ENCODE results near the gene SORCS2. TPM values are rescaled to one million over a fixed set of nuclear protein-coding genes. Genes with fewer than 3 reads are reported as not detected.

The SORCS2 gene
- total RNA-seq, 1 donor from 2014 or later = 7.1 TPM

GRCh38 chr4:7661066-7661748 is 468.9 kb downstream of the SORCS2 start:
- Mint-ChIP-seq H3K4me3 (no peak overlapping the region), H3K27me3 (ENCODE audit: low read depth) (peaks cover 7% of the 10 kb centered on the region)
- TF ChIP-seq, protein P1, sequence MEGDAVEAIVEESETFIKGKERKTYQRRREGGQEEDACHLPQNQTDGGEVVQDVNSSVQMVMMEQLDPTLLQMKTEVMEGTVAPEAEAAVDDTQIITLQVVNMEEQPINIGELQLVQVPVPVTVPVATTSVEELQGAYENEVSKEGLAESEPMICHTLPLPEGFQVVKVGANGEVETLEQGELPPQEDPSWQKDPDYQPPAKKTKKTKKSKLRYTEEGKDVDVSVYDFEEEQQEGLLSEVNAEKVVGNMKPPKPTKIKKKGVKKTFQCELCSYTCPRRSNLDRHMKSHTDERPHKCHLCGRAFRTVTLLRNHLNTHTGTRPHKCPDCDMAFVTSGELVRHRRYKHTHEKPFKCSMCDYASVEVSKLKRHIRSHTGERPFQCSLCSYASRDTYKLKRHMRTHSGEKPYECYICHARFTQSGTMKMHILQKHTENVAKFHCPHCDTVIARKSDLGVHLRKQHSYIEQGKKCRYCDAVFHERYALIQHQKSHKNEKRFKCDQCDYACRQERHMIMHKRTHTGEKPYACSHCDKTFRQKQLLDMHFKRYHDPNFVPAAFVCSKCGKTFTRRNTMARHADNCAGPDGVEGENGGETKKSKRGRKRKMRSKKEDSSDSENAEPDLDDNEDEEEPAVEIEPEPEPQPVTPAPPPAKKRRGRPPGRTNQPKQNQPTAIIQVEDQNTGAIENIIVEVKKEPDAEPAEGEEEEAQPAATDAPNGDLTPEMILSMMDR (IDR thresholded peaks at IDR 0.05; ENCODE audit: unreplicated experiment) = no peak

GRCh38 chr4:7661846-7662506 is 469.6 kb downstream of the SORCS2 start:
- Mint-ChIP-seq H3K4me3 (no peak overlapping the region), H3K4me1 (no peaks in the 10 kb centered on the region), H3K27me3 (ENCODE audit: low read depth) (peaks cover 7% of the 10 kb centered on the region), H3K36me3 (no peaks in the 10 kb centered on the region), H3K9me3 (no peaks in the 10 kb centered on the region), H3K27ac (no peak overlapping the region)
- TF ChIP-seq, protein P1 (IDR thresholded peaks at IDR 0.05; ENCODE audit: unreplicated experiment) = no peak
- DNase-seq (ENCODE audit: low spot score in 2 of 2, unreplicated experiment in 2 of 2) = no peak

More at GRCh38 chr4:7661066-7661748, 468.9 kb downstream of the SORCS2 start:
- Mint-ChIP-seq H3K9me3 (no peaks in the 10 kb centered on the region), H3K36me3 (no peaks in the 10 kb centered on the region), H3K27ac (no peak overlapping the region), H3K4me1 (no peaks in the 10 kb centered on the region)
- DNase-seq (ENCODE audit: low spot score in 2 of 2, unreplicated experiment in 2 of 2) = no peak

DNA sequence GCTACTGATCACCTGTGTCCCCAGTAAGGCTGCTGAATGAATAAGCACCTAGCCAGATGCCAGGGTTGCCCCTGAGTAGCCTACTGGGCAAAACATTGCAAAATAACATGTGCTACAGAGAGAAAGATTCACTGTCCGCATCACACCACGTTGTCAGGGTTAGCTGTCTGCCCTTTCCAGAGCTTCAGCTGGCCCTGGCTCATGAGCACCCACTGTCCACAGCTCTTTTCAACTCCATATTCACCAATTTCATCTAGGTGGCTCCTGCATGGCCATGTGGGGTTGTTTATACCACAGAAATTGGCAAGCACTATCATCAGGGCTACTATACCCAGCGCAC is 470.1 kb downstream of the SORCS2 start:
- Mint-ChIP-seq H3K27me3 (ENCODE audit: low read depth) (peaks cover 7% of the 10 kb centered on the region), H3K36me3 (no peaks in the 10 kb centered on the region), H3K9me3 (no peaks in the 10 kb centered on the region), H3K27ac (no peak overlapping the region), H3K4me3 (no peak overlapping the region), H3K4me1 (no peaks in the 10 kb centered on the region)
- TF ChIP-seq, protein P1 (IDR thresholded peaks at IDR 0.05; ENCODE audit: unreplicated experiment) = no peak
- no peak for DNase-seq (ENCODE audit: low spot score in 2 of 2, unreplicated experiment in 2 of 2)

DNA sequence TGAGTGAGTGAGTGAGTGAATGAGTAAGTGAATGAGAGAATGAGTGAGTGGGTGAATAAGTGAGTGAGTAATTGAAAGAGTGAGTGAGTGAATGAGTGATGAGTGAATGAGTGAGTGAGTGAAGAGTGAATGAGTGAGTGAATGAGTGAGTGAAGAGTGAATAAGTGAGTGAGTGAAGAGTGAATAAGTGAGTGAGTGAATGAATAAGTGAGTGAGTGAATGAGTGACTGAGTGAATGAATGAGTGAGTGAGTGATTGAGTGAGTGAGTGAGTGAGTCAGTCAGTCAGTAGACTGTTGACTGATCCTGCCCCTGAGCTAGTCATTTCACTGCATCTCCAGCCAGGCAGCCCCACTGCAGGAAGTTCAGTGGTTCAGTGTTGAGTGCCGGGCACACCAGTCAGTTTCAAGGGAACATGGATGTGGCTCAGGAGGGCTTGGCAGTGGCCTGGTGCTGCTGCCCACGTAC is 470.8 kb downstream of the SORCS2 start:
- H3K36me3 Mint-ChIP-seq = no peaks in the 10 kb centered on the region
- peaks cover 7% of the 10 kb centered on the region for H3K27me3 Mint-ChIP-seq (ENCODE audit: low read depth)
- H3K9me3 Mint-ChIP-seq = no peaks in the 10 kb centered on the region
- H3K27ac Mint-ChIP-seq = no peak overlapping the region
- TF ChIP-seq, protein P1 (IDR thresholded peaks at IDR 0.05; ENCODE audit: unreplicated experiment) = no peak
- no peak for DNase-seq (ENCODE audit: low spot score in 2 of 2, unreplicated experiment in 2 of 2)
- no peaks in the 10 kb centered on the region for H3K4me1 Mint-ChIP-seq
- no peak overlapping the region for H3K4me3 Mint-ChIP-seq

DNA sequence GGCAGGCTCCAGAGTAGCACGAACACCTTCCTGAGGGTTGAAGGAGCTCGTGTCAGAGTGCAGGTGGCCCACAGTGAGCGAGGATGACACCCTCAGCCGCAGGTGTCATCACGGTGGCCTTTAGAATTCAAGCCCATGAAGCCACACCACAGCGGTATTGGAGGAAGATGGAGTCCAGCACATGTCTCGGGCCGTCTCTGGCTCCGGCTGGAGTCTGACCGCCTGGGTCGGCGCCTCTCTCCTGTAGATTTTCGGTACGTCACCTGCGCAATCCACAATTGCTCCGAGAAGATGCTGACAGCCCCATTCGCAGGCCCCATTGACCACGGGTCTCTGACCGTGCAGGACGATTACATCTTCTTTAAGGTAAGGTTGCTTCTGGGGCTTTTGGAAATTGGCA is 471.8 kb downstream of the SORCS2 start:
- no peaks in the 10 kb centered on the region for H3K36me3 Mint-ChIP-seq
- H3K9me3 Mint-ChIP-seq = no peaks in the 10 kb centered on the region
- TF ChIP-seq, protein P1 (IDR thresholded peaks at IDR 0.05; ENCODE audit: unreplicated experiment) = no peak
- H3K4me1 Mint-ChIP-seq = no peaks in the 10 kb centered on the region
- no peak for DNase-seq (ENCODE audit: low spot score in 2 of 2, unreplicated experiment in 2 of 2)
- H3K27me3 Mint-ChIP-seq (ENCODE audit: low read depth) = peaks cover 7% of the 10 kb centered on the region
- H3K27ac Mint-ChIP-seq = no peak overlapping the region
- no peak overlapping the region for H3K4me3 Mint-ChIP-seq

All from mesothelial cell of epicardium (in vitro differentiated cells).